Right lobe of liver (tissue), 6 donors: ENCODE data around the gene TMEM33. TPM values are rescaled to one million over a fixed set of nuclear protein-coding genes. Genes with fewer than 3 reads are reported as not detected.

ENCODE experiments used
- ATAC-seq, 4 donors: fragments of 200-7000 bp; cut with Tn5 transposase; one replicate each; pipeline ENCODE4 v1.9.1; 2020; ENCODE audit warnings: mild to moderate bottlenecking in 4 of 4, moderate library complexity in 4 of 4
- DNase-seq, 3 donors: peaks; one replicate each; pipeline ENCODE4 v3.0.0-alpha.2; 2020
- H3K27ac ChIP-seq, 3 donors: fragments of 200-600 bp; one replicate each; pipeline ENCODE4 v1.8.0; 2022
- H3K27me3 ChIP-seq, 2 donors: fragments of 200-600 bp; one replicate each; pipeline ENCODE4 v1.8.0; 2022
- H3K36me3 ChIP-seq, 4 donors: fragments of 200-600 bp; sonication (generic) in 1 of 4; one replicate each; pipeline versions ENCODE4 v1.5.1 to v1.8.0; 2017 to 2022; ENCODE audit warnings: control low read depth in 1 of 4
- H3K4me1 ChIP-seq, 4 donors: fragments of 200-600 bp; sonication (generic) in 1 of 4; one replicate each; pipeline versions ENCODE4 v1.5.1 to v1.8.0; 2017 to 2022; ENCODE audit warnings: control low read depth in 1 of 4
- H3K4me3 ChIP-seq, 3 donors: fragments of 200-600 bp; one replicate each; pipeline ENCODE4 v1.8.0; 2022
- H3K9me3 ChIP-seq, 4 donors: fragments of 200-600 bp; sonication (generic) in 1 of 4; one replicate each; pipeline versions ENCODE4 v1.5.1 to v1.8.0; 2017 to 2022; ENCODE audit warnings: control low read depth in 1 of 4
- CTCF ChIP-seq, 4 donors: fragments of 200-600 bp in 3 of 4; fragments of 450-650 bp in 1 of 4; IDR thresholded peaks; one replicate each; pipeline versions ENCODE4 v1.5.1 to v1.8.0; 2016 to 2022; ENCODE audit warnings: antibody characterized with exemption in 4 of 4, mild to moderate bottlenecking in 2 of 4
- POLR2A ChIP-seq: fragments of 450-650 bp; IDR thresholded peaks from one replicate; pipeline ENCODE4 v1.6.1; 2017; ENCODE audit warnings: antibody characterized with exemption, mild to moderate bottlenecking
- WGBS: methylation state at CpG from one replicate; pipeline ENCODE4 v1.1.6; 2018; ENCODE audit warnings: low coverage, low lambda C conversion rate; ENCODE audit not compliant: insufficient coverage; ENCODE audit errors: missing lambda C conversion rate; 5-methylcytosine and 5-hydroxymethylcytosine counted together
- intact Hi-C, 2 donors: fragments of 100-400 bp; cut with DNase I; formaldehyde crosslinking; loops; one replicate each; pipeline versions ENCODE4 v1.11.2 to v1.14.1; 2022
- total RNA-seq, 6 experiments: library from RNA; depleted of rRNA in 2 of 6; stranded (reverse); fragments of >200 nt in 2 of 6; fragmentation: NEBNext Ultra II Directional in 3 of 6; extraction: Animal tissue kit (Norgen Biotek cat#: 25700) in 3 of 6; gene quantifications; one replicate each; pipeline versions ENCODE4 v1.1.0 to v1.2.4, GENCODE V29; 2016 to 2023
- donor health status: DM: no; HTN: yes; CAD: no.
- donor health status: DM: no; HTN: no; CAD: no.
- donor health status: DM: no; HTN: no; CAD: no.
- donor health status: DM: no; HTN: yes; CAD: no.
- donor health status: DM: no; HTN: yes; CAD: no.

Gene TMEM33
- total RNA-seq, 6 experiments from 2014 or later, result 48.9 to 82.7 (median 60.8) TPM

GRCh38 chr4:41964401-41964800 is 29.2 kb downstream of the TMEM33 start:
- H3K27me3 ChIP-seq, result no peaks in the 10 kb centered on the region

GRCh38 chr4:41967392-41967791 is 32.2 kb downstream of the TMEM33 start:
- DNase-seq, result no peak
- Histone ChIP-seq H3K4me1 (no peaks in the 10 kb centered on the region), H3K9me3 (no peaks in the 10 kb centered on the region), H3K4me3 (no peak overlapping the region), H3K27me3 (no peaks in the 10 kb centered on the region), H3K36me3 (no peaks in the 10 kb centered on the region), H3K27ac (no peak overlapping the region)
- intact Hi-C loops, result no loop called here
- WGBS, result 88% methylated on average over 2 of the region's 2 CpGs
- ATAC-seq, result no peak
- TF ChIP-seq CTCF (IDR thresholded peaks at IDR 0.05) (no peak), POLR2A (no peak)

More at GRCh38 chr4:41964401-41964800, 29.2 kb downstream of the TMEM33 start:
- Histone ChIP-seq H3K9me3 (no peaks in the 10 kb centered on the region), H3K4me1 (no peaks in the 10 kb centered on the region), H3K4me3 (no peak overlapping the region), H3K27ac (no peak overlapping the region), H3K36me3 (no peaks in the 10 kb centered on the region)
- DNase-seq (no peak), ATAC-seq (no peak)
- TF ChIP-seq POLR2A (no peak), CTCF (IDR thresholded peaks at IDR 0.05) (no peak)
- WGBS, result 100% methylated on average over 1 of the region's 1 CpG
- intact Hi-C loops, result no loop called here

DNA sequence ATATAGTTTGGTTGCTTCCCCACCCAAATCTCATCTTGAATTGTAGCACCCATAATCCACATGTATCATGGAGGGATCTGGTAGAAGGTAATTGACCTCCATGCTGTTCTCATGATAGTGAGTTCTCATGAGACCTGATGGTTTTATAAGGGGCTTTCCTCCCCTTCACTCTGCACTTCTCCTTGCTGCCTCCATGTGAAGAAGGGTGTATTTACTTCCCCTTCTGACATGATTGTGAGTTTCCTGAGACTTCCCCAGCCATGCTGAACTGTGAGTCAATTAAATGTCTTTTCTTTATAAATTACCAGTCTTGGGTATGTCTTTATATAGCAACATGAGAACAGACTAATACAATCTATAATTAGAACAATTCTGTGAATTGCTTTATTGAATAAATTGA is 34.4 kb downstream of the TMEM33 start:
- Histone ChIP-seq H3K27me3 (no peaks in the 10 kb centered on the region), H3K4me3 (no peak overlapping the region), H3K4me1 (no peaks in the 10 kb centered on the region), H3K9me3 (no peaks in the 10 kb centered on the region), H3K27ac (no peak overlapping the region), H3K36me3 (no peaks in the 10 kb centered on the region)
- intact Hi-C loops, result no loop called here
- no peak for DNase-seq
- TF ChIP-seq CTCF (IDR thresholded peaks at IDR 0.05) (no peak), POLR2A (no peak)
- ATAC-seq, result no peak

GRCh38 chr4:41975341-41975740 is 40.1 kb downstream of the TMEM33 start:
- WGBS, result 50% methylated on average over 1 of the region's 1 CpG
- DNase-seq (no peak), ATAC-seq (no peak)
- no peak overlapping the region for H3K27ac ChIP-seq
- no peak overlapping the region for H3K4me3 ChIP-seq
- no peaks in the 10 kb centered on the region for H3K36me3 ChIP-seq
- intact Hi-C loops, result no loop called here
- H3K4me1 ChIP-seq, result peaks cover 0 to 14% (median 1%) of the 10 kb centered on the region in 4 donors
- H3K27me3 ChIP-seq, result no peaks in the 10 kb centered on the region
- TF ChIP-seq POLR2A (no peak), CTCF (IDR thresholded peaks at IDR 0.05) (no peak)
- H3K9me3 ChIP-seq, result no peaks in the 10 kb centered on the region
